MM.1S (cell line): Measurements from ENCODE around the gene SIX3.

Source experiments
- DNase-seq: peaks from one replicate; pipeline ENCODE4 v3.0.0-alpha.2; 2015
- H2AFZ ChIP-seq: fragments of 300-600 bp; sonication (generic); 2 replicates; pipeline ENCODE4 v1.6.0; 2016; ENCODE audit warnings: antibody characterized with exemption, low read length
- H3F3A ChIP-seq: fragments of 300-600 bp; sonication (generic); 2 replicates; pipeline ENCODE4 v1.6.1; 2016; ENCODE audit warnings: mild to moderate bottlenecking, antibody characterized with exemption, low read length, moderate library complexity, mixed read lengths; ENCODE audit not compliant: insufficient read depth
- H3K27ac ChIP-seq: fragments of 300-600 bp; sonication (generic); 2 replicates; pipeline ENCODE4 v1.5.1; 2016; ENCODE audit warnings: mild to moderate bottlenecking, low read length
- H3K27me3 ChIP-seq: fragments of 300-600 bp; sonication (generic); replicated peaks from 2 replicates; pipeline ENCODE4 v1.6.0; 2016; ENCODE audit warnings: low read length; ENCODE audit not compliant: insufficient read depth
- H3K36me3 ChIP-seq: fragments of 300-600 bp; sonication (generic); replicated peaks from 2 replicates; pipeline ENCODE4 v1.6.1; 2016; ENCODE audit warnings: mild to moderate bottlenecking, low read length, mixed read lengths; ENCODE audit not compliant: insufficient read depth
- H3K4me1 ChIP-seq: fragments of 300-600 bp; sonication (generic); 2 replicates; pipeline ENCODE4 v1.6.1; 2016; ENCODE audit warnings: low read length, mixed read lengths
- H3K4me2 ChIP-seq: fragments of 300-600 bp; sonication (generic); 2 replicates; pipeline ENCODE4 v1.6.0; 2016; ENCODE audit warnings: low read depth, low read length
- H3K4me3 ChIP-seq: fragments of 300-600 bp; sonication (generic); 2 replicates; pipeline ENCODE4 v1.5.1; 2016; ENCODE audit warnings: low read length, mixed read lengths
- H3K79me2 ChIP-seq: fragments of 300-600 bp; sonication (generic); 2 replicates; pipeline ENCODE4 v1.6.1; 2016; ENCODE audit warnings: mixed run types, low read length, mixed read lengths
- H3K9ac ChIP-seq: fragments of 300-600 bp; sonication (generic); 2 replicates; pipeline ENCODE4 v1.6.1; 2016; ENCODE audit warnings: low read length, mixed read lengths
- H3K9me2 ChIP-seq: fragments of 300-600 bp; sonication (generic); replicated peaks from 2 replicates; pipeline ENCODE4 v1.6.1; 2016; ENCODE audit warnings: mild to moderate bottlenecking, low read length, mixed read lengths; ENCODE audit not compliant: insufficient read depth
- H3K9me3 ChIP-seq: fragments of 300-600 bp; sonication (generic); replicated peaks from 2 replicates; pipeline ENCODE4 v1.6.1; 2016; ENCODE audit warnings: mild to moderate bottlenecking, low read length, mixed read lengths; ENCODE audit not compliant: insufficient read depth
- H4K20me1 ChIP-seq: fragments of 300-600 bp; sonication (generic); 2 replicates; pipeline ENCODE4 v1.6.1; 2016; ENCODE audit warnings: mild to moderate bottlenecking, low read length, moderate library complexity, mixed read lengths; ENCODE audit not compliant: insufficient read depth
- CTCF ChIP-seq: fragments of 300-600 bp; sonication (generic); IDR thresholded peaks from 2 replicates; pipeline ENCODE4 v1.5.1; 2016; ENCODE audit warnings: antibody characterized with exemption, low read length, mixed read lengths
- EZH2 ChIP-seq: fragments of 300-600 bp; sonication (generic); optimal IDR thresholded peaks from 2 replicates; pipeline ENCODE3; 2017; ENCODE audit warnings: low read depth, mild to moderate bottlenecking, antibody characterized with exemption, low read length, mixed read lengths
- EZH2phosphoT487 ChIP-seq: fragments of 300-600 bp; sonication (generic); IDR thresholded peaks from 2 replicates; pipeline ENCODE4 v1.6.1; 2018; ENCODE audit warnings: antibody characterized with exemption, low read length

SIX3 gene

DNA sequence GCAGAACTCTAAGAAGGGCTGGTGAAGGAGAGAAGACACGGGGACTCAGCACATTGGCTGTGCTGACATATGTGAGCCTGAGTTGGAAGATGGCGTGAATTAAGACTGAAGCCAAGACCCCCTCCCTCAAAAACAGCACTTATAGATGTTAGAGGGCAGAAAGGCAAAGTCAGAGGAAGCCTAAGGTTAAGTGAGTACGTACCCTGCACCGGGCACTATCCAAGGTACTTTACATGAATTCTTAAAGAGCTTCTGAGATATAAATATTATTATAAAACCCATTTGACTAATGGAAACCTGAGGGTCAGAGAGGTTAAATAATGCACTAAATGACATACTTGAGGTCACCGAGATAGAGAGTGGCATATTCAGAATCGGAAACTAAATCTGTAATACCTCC is 25.6 kb downstream of the SIX3 start:
- TF ChIP-seq EZH2phosphoT487 (no peak), CTCF (no peak), EZH2 (no peak)
- no peak overlapping the region for H3K4me3 ChIP-seq
- H3K9me3 ChIP-seq, result no peaks in the 10 kb centered on the region
- H3K27ac ChIP-seq, result no peak overlapping the region
- no peaks in the 10 kb centered on the region for H3K36me3 ChIP-seq
- H3K9me2 ChIP-seq, result no peaks in the 10 kb centered on the region
- H3K4me2 ChIP-seq, result no peak overlapping the region
- H3K27me3 ChIP-seq, result no peaks in the 10 kb centered on the region
- no peak for DNase-seq
- no peak overlapping the region for H2AFZ ChIP-seq
- H3K9ac ChIP-seq, result no peak overlapping the region
- H3F3A ChIP-seq, result no peaks in the 10 kb centered on the region
- no peaks in the 10 kb centered on the region for H3K79me2 ChIP-seq
- H4K20me1 ChIP-seq, result no peaks in the 10 kb centered on the region
- H3K4me1 ChIP-seq, result no peaks in the 10 kb centered on the region

DNA sequence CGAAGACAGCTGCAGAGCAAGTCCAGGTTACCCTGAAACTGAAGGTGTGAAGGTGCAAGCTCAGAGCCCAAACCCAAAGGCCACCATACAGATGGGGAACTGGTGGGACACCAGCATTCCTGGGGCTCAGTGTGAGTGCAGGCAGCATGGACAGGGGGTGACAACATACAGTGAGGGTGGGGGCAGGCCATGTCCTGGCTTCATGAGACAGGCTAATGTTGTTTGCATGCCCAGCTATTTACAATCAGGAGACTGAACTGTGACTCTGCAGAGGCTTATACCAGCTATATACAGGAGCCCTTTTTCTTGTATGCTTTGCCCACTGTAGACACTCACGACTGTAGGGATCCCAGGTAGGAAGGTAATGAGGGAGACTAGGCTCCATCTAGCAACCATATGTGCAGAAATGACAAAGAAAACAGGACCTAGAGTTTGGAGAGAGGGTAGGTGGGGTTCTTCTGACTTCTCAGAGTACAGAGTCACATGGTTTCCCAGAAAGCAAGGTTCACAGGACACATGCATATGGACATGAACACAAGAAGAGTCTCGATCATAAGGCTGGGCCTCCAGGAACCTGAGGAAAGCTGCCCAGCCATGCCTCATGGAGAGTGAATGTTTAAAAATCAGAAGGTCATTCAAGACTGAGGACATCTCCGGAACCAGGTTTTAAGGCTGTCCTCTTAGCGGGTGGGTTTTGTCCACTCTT is 26.4 kb downstream of the SIX3 start:
- no peak overlapping the region for H3K27ac ChIP-seq
- no peaks in the 10 kb centered on the region for H3F3A ChIP-seq
- no peaks in the 10 kb centered on the region for H4K20me1 ChIP-seq
- no peak for DNase-seq
- no peak overlapping the region for H3K4me2 ChIP-seq
- no peak overlapping the region for H3K4me3 ChIP-seq
- no peaks in the 10 kb centered on the region for H3K9me2 ChIP-seq
- no peak overlapping the region for H3K9ac ChIP-seq
- H3K4me1 ChIP-seq, result no peaks in the 10 kb centered on the region
- no peaks in the 10 kb centered on the region for H3K79me2 ChIP-seq
- no peak overlapping the region for H2AFZ ChIP-seq
- H3K27me3 ChIP-seq, result no peaks in the 10 kb centered on the region
- H3K9me3 ChIP-seq, result no peaks in the 10 kb centered on the region
- TF ChIP-seq CTCF (no peak), EZH2phosphoT487 (no peak)
- no peaks in the 10 kb centered on the region for H3K36me3 ChIP-seq

DNA sequence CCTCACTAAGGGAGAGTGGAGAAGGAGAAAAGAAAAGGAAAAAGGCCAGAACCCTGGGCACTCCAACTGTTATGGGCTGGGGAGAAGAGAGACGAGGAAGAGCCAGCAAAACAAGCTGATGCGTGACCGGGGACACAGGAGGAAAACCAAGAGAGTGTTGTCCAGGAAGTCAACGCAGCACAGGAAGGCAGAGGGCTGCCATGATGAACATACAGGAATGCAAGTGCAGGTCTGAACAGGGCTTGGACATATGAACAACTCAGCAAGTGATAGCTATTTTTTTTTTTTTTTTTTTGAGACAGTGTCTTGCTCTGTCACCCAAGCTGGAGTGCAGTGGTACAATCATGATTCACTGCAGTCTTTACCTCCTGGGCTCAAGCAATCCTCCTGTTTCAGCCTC is 28.4 kb downstream of the SIX3 start:
- no peak overlapping the region for H3K9ac ChIP-seq
- H3K4me3 ChIP-seq, result no peak overlapping the region
- H3K4me2 ChIP-seq, result no peak overlapping the region
- no peak overlapping the region for H3K27ac ChIP-seq
- no peaks in the 10 kb centered on the region for H3K4me1 ChIP-seq
- TF ChIP-seq CTCF (no peak), EZH2phosphoT487 (no peak), EZH2 (no peak)
- no peaks in the 10 kb centered on the region for H3F3A ChIP-seq
- H2AFZ ChIP-seq, result no peak overlapping the region
- no peaks in the 10 kb centered on the region for H3K79me2 ChIP-seq
- H3K9me2 ChIP-seq, result no peaks in the 10 kb centered on the region
- no peak for DNase-seq
- H4K20me1 ChIP-seq, result no peaks in the 10 kb centered on the region
- H3K9me3 ChIP-seq, result no peaks in the 10 kb centered on the region
- no peaks in the 10 kb centered on the region for H3K27me3 ChIP-seq
- H3K36me3 ChIP-seq, result no peaks in the 10 kb centered on the region
